Loucy (cell line): ENCODE results near the gene ACTG1.

Experiments
- H2AFZ ChIP-seq: fragments of 200-600 bp; sonication (generic); 2 replicates; pipeline ENCODE4 v1.6.0; 2016; ENCODE audit warnings: antibody characterized with exemption, mild to moderate bottlenecking, low read length, moderate library complexity
- H3F3A ChIP-seq: fragments of 200-600 bp; 2 replicates; pipeline ENCODE4 v1.6.0; 2016; ENCODE audit warnings: antibody characterized with exemption, low read depth, mild to moderate bottlenecking
- H3K27me3 ChIP-seq: fragments of 200-600 bp; sonication (generic); 2 replicates; pipeline ENCODE4 v1.6.1; 2014; ENCODE audit warnings: low read length, mild to moderate bottlenecking; ENCODE audit not compliant: insufficient read depth, poor library complexity, severe bottlenecking
- H3K36me3 ChIP-seq: fragments of 200-600 bp; sonication (generic); 2 replicates; pipeline ENCODE4 v1.6.1; 2016; ENCODE audit warnings: low read length; ENCODE audit not compliant: insufficient read depth
- H3K4me1 ChIP-seq: fragments of 200-600 bp; sonication (generic); 2 replicates; pipeline ENCODE4 v1.5.1; 2014; ENCODE audit warnings: low read length, mild to moderate bottlenecking; ENCODE audit not compliant: insufficient read depth, poor library complexity, severe bottlenecking
- H3K4me2 ChIP-seq: fragments of 200-600 bp; sonication (generic); 2 replicates; pipeline ENCODE4 v1.6.0; 2014; ENCODE audit warnings: antibody characterized with exemption, low read length, low read depth, mild to moderate bottlenecking; ENCODE audit not compliant: poor library complexity, severe bottlenecking
- H3K4me3 ChIP-seq: fragments of 200-600 bp; sonication (generic); 2 replicates; pipeline ENCODE4 v1.5.1; 2014; ENCODE audit warnings: low read length, mild to moderate bottlenecking, mixed read lengths; ENCODE audit not compliant: poor library complexity, severe bottlenecking
- H3K79me2 ChIP-seq: fragments of 200-600 bp; sonication (generic); 2 replicates; pipeline ENCODE4 v1.6.1; 2014; ENCODE audit warnings: low read length; ENCODE audit not compliant: insufficient read depth
- H3K9ac ChIP-seq: fragments of 200-600 bp; sonication (generic); 2 replicates; pipeline ENCODE4 v1.6.0; 2014; ENCODE audit warnings: mild to moderate bottlenecking, low read depth, low read length, moderate library complexity; ENCODE audit not compliant: poor library complexity, severe bottlenecking
- H3K9me2 ChIP-seq: fragments of 200-600 bp; sonication (generic); replicated peaks from 2 replicates; pipeline ENCODE4 v1.6.1; 2016; ENCODE audit warnings: low read depth, low read length, mixed read lengths
- H3K9me3 ChIP-seq: fragments of 200-600 bp; sonication (generic); 2 replicates; pipeline ENCODE4 v1.6.1; 2014; ENCODE audit warnings: mild to moderate bottlenecking, antibody characterized with exemption, low read length, low read depth; ENCODE audit not compliant: insufficient read depth
- H4K20me1 ChIP-seq: fragments of 200-600 bp; sonication (generic); 2 replicates; pipeline ENCODE4 v1.6.0; 2014; ENCODE audit warnings: antibody characterized with exemption, low read length, mild to moderate bottlenecking; ENCODE audit not compliant: insufficient read depth, poor library complexity, severe bottlenecking
- CTCF ChIP-seq: fragments of 200-600 bp; sonication (generic); conservative IDR thresholded peaks from 2 replicates; pipeline ENCODE4 v1.5.1; 2014; ENCODE audit warnings: mild to moderate bottlenecking, antibody characterized with exemption, low read length
- EZH2phosphoT487 ChIP-seq: fragments of 200-600 bp; IDR thresholded peaks from 2 replicates; pipeline ENCODE4 v1.6.1; 2018; ENCODE audit warnings: antibody characterized with exemption, mild to moderate bottlenecking, moderate library complexity, borderline replicate concordance

Gene ACTG1

GRCh38 chr17:81552244-81553017, 39.8 kb upstream of the ACTG1 start, which contains the start of gene FAAP100:
Gene FAAP100, minus strand, starts transcription at chr17:81552353. Its CDS starts 23 bp downstream, at chr17:81552330.
- peak within 1 kb of the TSS; percentile 83 for H3K4me2 ChIP-seq
- peaks cover 33% of the 10 kb centered on the region for H3K79me2 ChIP-seq
- H3K4me1 ChIP-seq, result peaks cover 35% of the 10 kb centered on the region
- peaks cover 16% of the 10 kb centered on the region; the same call in 1 of the 2 replicates for H3K36me3 ChIP-seq
- peak within 1 kb of the TSS; percentile 94 for H3K9ac ChIP-seq
- TF ChIP-seq EZH2phosphoT487, result no peak
- TF ChIP-seq CTCF, result no peak
- H3K4me3 ChIP-seq, result peak within 1 kb of the TSS; percentile 90
- peaks cover 20% of the 10 kb centered on the region for H4K20me1 ChIP-seq
- H3F3A ChIP-seq, result peaks cover 10% of the 10 kb centered on the region; the same call in 1 of the 2 replicates
- H3K27me3 ChIP-seq, result no peaks in the 10 kb centered on the region
- no peaks in the 10 kb centered on the region for H3K9me2 ChIP-seq
- no peaks in the 10 kb centered on the region for H3K9me3 ChIP-seq
- peak within 1 kb of the TSS; percentile 91 for H2AFZ ChIP-seq

- H3K9ac ChIP-seq, result peak overlapping the region; percentile 94
- H3K36me3 ChIP-seq, result peaks cover 15% of the 10 kb centered on the region; the same call in 1 of the 2 replicates
- H3K4me3 ChIP-seq, result peak overlapping the region; percentile 90
- H4K20me1 ChIP-seq, result peaks cover 20% of the 10 kb centered on the region
- H3K79me2 ChIP-seq, result peaks cover 33% of the 10 kb centered on the region
- no peaks in the 10 kb centered on the region for H3K27me3 ChIP-seq
- H3K9me3 ChIP-seq, result no peaks in the 10 kb centered on the region
- peaks cover 35% of the 10 kb centered on the region for H3K4me1 ChIP-seq
- peaks cover 10% of the 10 kb centered on the region; the same call in 1 of the 2 replicates for H3F3A ChIP-seq
- H3K9me2 ChIP-seq, result no peaks in the 10 kb centered on the region
- peak overlapping the region; percentile 83 for H3K4me2 ChIP-seq
- no peak for TF ChIP-seq EZH2phosphoT487
- no peak for TF ChIP-seq CTCF
- H2AFZ ChIP-seq, result peak overlapping the region; percentile 91
Measured at GRCh38 chr17:81551458-81552243, 39.1 kb upstream of the ACTG1 start.

GRCh38 chr17:81550830-81551457, 38.3 kb upstream of the ACTG1 start:
- Histone ChIP-seq H3K79me2 (peaks cover 33% of the 10 kb centered on the region), H3F3A (peaks cover 10% of the 10 kb centered on the region; the same call in 1 of the 2 replicates), H3K4me3 (peak overlapping the region; percentile 90), H3K4me2 (peak overlapping the region; percentile 83), H3K9me2 (no peaks in the 10 kb centered on the region), H3K9me3 (no peaks in the 10 kb centered on the region), H3K9ac (peak overlapping the region; percentile 94), H3K36me3 (peaks cover 16% of the 10 kb centered on the region; the same call in 1 of the 2 replicates), H3K27me3 (no peaks in the 10 kb centered on the region), H3K4me1 (peaks cover 35% of the 10 kb centered on the region), H2AFZ (no peak overlapping the region), H4K20me1 (peaks cover 20% of the 10 kb centered on the region)
- TF ChIP-seq CTCF (no peak), EZH2phosphoT487 (no peak)
